ENCODE results near the gene SLC2A5. TPM values are rescaled to one million over a fixed set of nuclear protein-coding genes. Genes with fewer than 3 reads are reported as not detected.
"Not testable (repeated sequence)": the region's sequence is repeated elsewhere in the genome, so short reads cannot be mapped to it uniquely, and the experiment has no call there.

SLC2A5 gene
- total RNA-seq, 4 donors from 2014 or later, result 0.32 to 7.9 (median 2.3) TPM

- no peak for TF ChIP-seq CTCF (IDR thresholded peaks at IDR 0.05)
- ATAC-seq (ENCODE audit: low FRiP score) (no peak), DNase-seq (ENCODE audit: low spot score) (no peak)
Measured at GRCh38 chr1:9024837-9025236, 44.6 kb downstream of the SLC2A5 start.

GRCh38 chr1:9022773-9023172, 46.7 kb downstream of the SLC2A5 start:
- DNase-seq (ENCODE audit: low spot score) (no peak), ATAC-seq (ENCODE audit: low FRiP score) (no peak)
- no peak for TF ChIP-seq CTCF (IDR thresholded peaks at IDR 0.05)

- not testable (repeated sequence) for DNase-seq (ENCODE audit: low spot score); ATAC-seq (ENCODE audit: low FRiP score)
Measured at GRCh38 chr1:9022026-9022738, 47.3 kb downstream of the SLC2A5 start.

- ATAC-seq (ENCODE audit: low FRiP score) (no peak), DNase-seq (ENCODE audit: low spot score) (no peak)
- no peak for TF ChIP-seq CTCF (IDR thresholded peaks at IDR 0.05)
Measured at GRCh38 chr1:9020305-9020704, 49.1 kb downstream of the SLC2A5 start.

GRCh38 chr1:9019896-9020295, 49.5 kb downstream of the SLC2A5 start:
- no peak for ATAC-seq (ENCODE audit: low FRiP score)
- no peak for TF ChIP-seq CTCF (IDR thresholded peaks at IDR 0.05)
- no peak for DNase-seq (ENCODE audit: low spot score)

- ATAC-seq (ENCODE audit: low FRiP score) (no peak), DNase-seq (ENCODE audit: low spot score) (no peak)
- TF ChIP-seq CTCF (IDR thresholded peaks at IDR 0.05), result no peak
Measured at GRCh38 chr1:9018333-9018732, 51.1 kb downstream of the SLC2A5 start.

- no peak for ATAC-seq (ENCODE audit: low FRiP score)
- TF ChIP-seq CTCF (IDR thresholded peaks at IDR 0.05), result no peak
- no peak for DNase-seq (ENCODE audit: low spot score)
Measured at GRCh38 chr1:9016455-9016854, 53.0 kb downstream of the SLC2A5 start.
